ENCODE measurements around the gene C1QTNF5.

The C1QTNF5 gene

GRCh38 chr11:119357074-119357473, 16.4 kb upstream of the C1QTNF5 start:
- no peak for DNase-seq

- DNase-seq: peak; percentile 75
Measured at GRCh38 chr11:119356349-119357031, 15.8 kb upstream of the C1QTNF5 start.

- DNase-seq: no peak
Measured at GRCh38 chr11:119355091-119355843, 14.6 kb upstream of the C1QTNF5 start.

GRCh38 chr11:119352857-119353260, 12.2 kb upstream of the C1QTNF5 start:
- no peak for DNase-seq

- no peak for DNase-seq
Measured at GRCh38 chr11:119351232-119351631, 10.5 kb upstream of the C1QTNF5 start.

GRCh38 chr11:119350302-119350701, 9.6 kb upstream of the C1QTNF5 start:
- DNase-seq: no peak

- no peak for DNase-seq
Measured at GRCh38 chr11:119347940-119348605, 7.4 kb upstream of the C1QTNF5 start.

- no peak for DNase-seq
Measured at GRCh38 chr11:119347242-119347641, 6.6 kb upstream of the C1QTNF5 start.

- DNase-seq: no peak
Measured at GRCh38 chr11:119346605-119347004, 5.9 kb upstream of the C1QTNF5 start, which contains the start of gene MFRP. MFRP (minus strand) TSS chr11:119346705; CDS start chr11:119346513, 192 bp downstream.

- DNase-seq: no peak
Measured at GRCh38 chr11:119345685-119346084, 5.0 kb upstream of the C1QTNF5 start.

GRCh38 chr11:119344291-119345010, 3.8 kb upstream of the C1QTNF5 start:
- DNase-seq: no peak

GRCh38 chr11:119343726-119344125, 3.0 kb upstream of the C1QTNF5 start:
- DNase-seq: no peak

GRCh38 chr11:119342362-119343130, 1.9 kb upstream of the C1QTNF5 start:
- no peak for DNase-seq

- DNase-seq: no peak
Measured at GRCh38 chr11:119342023-119342300, 1.3 kb upstream of the C1QTNF5 start.

GRCh38 chr11:119341222-119342022, 739 bp upstream of the C1QTNF5 start:
- DNase-seq: no peak

GRCh38 chr11:119339589-119340334, 921 bp downstream of the C1QTNF5 start:
- DNase-seq: peak; percentile 51

GRCh38 chr11:119338965-119339588, 1.6 kb downstream of the C1QTNF5 start:
- DNase-seq: no peak

GRCh38 chr11:119338318-119338890, 2.3 kb downstream of the C1QTNF5 start:
- DNase-seq: peak; percentile 62

GRCh38 chr11:119337581-119338317, 2.9 kb downstream of the C1QTNF5 start:
- DNase-seq: no peak
